NCI-H146 treated with DMSO at 0.1 percent for 48 hours (cell line): ENCODE data around the gene ZFYVE1.

Experiments used
- DNase-seq: peaks from one replicate; lab custom pipeline; 2025; ENCODE audit not compliant: unreplicated experiment; lab: John Stamatoyannopoulos, UW

ZFYVE1 gene

DNA sequence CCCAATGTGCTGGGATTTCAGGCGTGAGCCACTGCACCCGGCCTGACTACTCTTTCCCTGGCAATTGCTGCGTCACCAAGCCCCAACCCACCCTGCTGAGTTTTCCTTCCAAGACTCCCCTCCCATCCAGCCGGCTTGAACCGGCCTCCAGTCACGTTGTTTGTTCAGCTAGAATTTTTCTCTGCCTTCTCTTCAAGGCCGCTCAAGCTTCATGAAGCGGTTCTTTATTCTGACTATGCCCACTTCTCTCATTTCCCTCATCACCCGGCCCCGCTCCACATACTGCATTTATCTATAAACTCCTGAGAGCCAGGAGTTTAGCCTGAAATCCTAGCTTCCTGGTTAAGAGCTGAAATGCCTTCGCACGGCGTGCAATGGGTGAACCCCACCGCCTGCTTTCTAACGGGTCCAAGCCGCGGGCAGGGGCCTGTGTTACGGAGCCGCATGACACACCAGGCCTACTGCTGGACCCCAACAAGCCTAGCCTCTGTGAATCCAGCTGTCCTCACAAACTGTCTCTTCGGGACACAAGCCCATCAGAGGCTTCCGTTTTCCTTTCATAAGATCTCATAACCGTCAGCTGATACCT lies 101.6 kb downstream of the ZFYVE1 start:
- no peak for DNase-seq

DNA sequence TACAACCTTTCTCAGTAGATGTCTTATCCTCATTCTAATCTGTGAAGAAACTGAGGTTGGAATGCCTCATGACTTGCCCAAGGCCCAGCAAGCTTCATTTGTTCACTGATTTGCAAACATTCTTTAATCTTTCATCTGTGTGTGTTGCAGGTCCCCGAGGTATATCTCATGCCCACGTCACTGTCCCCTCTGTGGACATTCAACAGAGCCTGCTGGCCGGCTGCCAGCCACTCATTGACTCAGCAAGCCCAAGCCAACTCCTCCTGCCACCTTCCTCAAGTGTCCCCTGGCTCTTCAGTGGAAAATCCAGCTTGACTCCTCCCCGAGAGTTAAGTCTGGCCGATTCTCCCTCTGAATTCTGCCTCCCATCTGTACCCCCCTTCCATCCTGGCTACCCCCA lies 102.6 kb downstream of the ZFYVE1 start:
- DNase-seq, result no peak

GRCh38 chr14:72921396-72921795 lies 105.5 kb downstream of the ZFYVE1 start:
- DNase-seq, result no peak

DNA sequence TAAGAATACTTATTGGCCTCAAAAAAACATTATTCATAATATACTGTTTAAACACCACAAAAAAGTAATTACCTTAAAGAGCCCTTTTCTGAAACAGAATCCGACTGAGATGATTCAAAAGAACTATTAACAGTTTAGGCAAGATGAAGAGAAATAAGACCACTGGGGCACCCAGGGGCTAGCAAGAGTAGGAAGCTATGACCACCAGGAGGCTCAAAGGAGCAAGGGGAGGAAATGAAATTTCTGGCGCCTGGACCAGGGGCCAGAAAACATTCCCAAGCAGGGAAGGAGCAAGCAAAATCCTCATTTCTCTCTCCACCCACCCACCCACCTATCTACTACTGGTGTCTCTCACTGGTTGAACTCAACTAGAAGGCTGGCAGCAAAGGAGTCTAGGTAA lies 106.9 kb downstream of the ZFYVE1 start:
- DNase-seq, result no peak
